ENCODE measurements around the gene CHL1.

- TF ChIP-seq EZH2phosphoT487 (IDR thresholded peaks at IDR 0.05; ENCODE audit: insufficient read depth, low read depth) (no peak), EZH2 (IDR thresholded peaks at IDR 0.05; ENCODE audit: insufficient read depth, poor library complexity, severe bottlenecking) (no peak)
Measured at GRCh38 chr3:247916-248315, 51.4 kb downstream of the CHL1 start.
